Caco-2 (cell line): ENCODE measurements around the gene CLDN19. TPM values are rescaled to one million over a fixed set of nuclear protein-coding genes. Genes with fewer than 3 reads are reported as not detected.

Experiments used
- BruUV-seq: library from RNA; stranded (reverse); fragments of 400-500 nt; replicated peaks from 2 replicates; lab custom pipeline; 2021; lab: Mats Ljungman, UMichigan
- CTCF ChIA-PET: fragments of 300-600 bp; sonication (Branson Sonifier 250); formaldehyde crosslinking; loops from one replicate; lab custom pipeline; 2022; ENCODE audit warnings: antibody characterized with exemption; lab: Charles Lee
- POLR2A ChIA-PET: fragments of 300-600 bp; sonication (Branson Sonifier 250); formaldehyde crosslinking; loops from one replicate; lab custom pipeline; 2022; ENCODE audit warnings: antibody characterized with exemption; lab: Charles Lee
- DNase-seq, 2 experiments: peaks; one replicate each; pipeline versions ENCODE4 v3.0.0 to v3.0.0-alpha.2; 2020 to 2022
- H3K27me3 ChIP-seq: replicated peaks from 2 replicates; pipeline ENCODE4 v1.6.0; 2011; ENCODE audit warnings: low read length; ENCODE audit not compliant: control insufficient read depth, insufficient read depth
- H3K36me3 ChIP-seq: 2 replicates; pipeline ENCODE4 v1.5.1; 2011; ENCODE audit warnings: low read length; ENCODE audit not compliant: control insufficient read depth, insufficient read depth
- H3K4me1 ChIP-seq: fragments of 250-450 bp; sonication (Bioruptor Pico); 2 replicates; pipeline ENCODE4 v1.5.1; 2020; ENCODE audit warnings: mild to moderate bottlenecking
- H3K4me3 ChIP-seq: 2 replicates; pipeline ENCODE4 v1.5.1; 2011; ENCODE audit warnings: low read depth, mild to moderate bottlenecking, control low read depth, low read length
- H3K9me3 ChIP-seq: fragments of 250-450 bp; sonication (Bioruptor Pico); 2 replicates; pipeline ENCODE4 v1.5.1; 2020; ENCODE audit warnings: mild to moderate bottlenecking, moderate library complexity
- H3K27ac Mint-ChIP-seq: one replicate; pipeline ENCODE4 v1.8.0; 2022; ENCODE audit warnings: mixed read lengths; ENCODE audit not compliant: unreplicated experiment
- H3K27me3 Mint-ChIP-seq: one replicate; pipeline ENCODE4 v1.8.0; 2022; ENCODE audit warnings: mixed read lengths; ENCODE audit not compliant: insufficient read depth, unreplicated experiment
- H3K36me3 Mint-ChIP-seq: one replicate; pipeline ENCODE4 v1.8.0; 2022; ENCODE audit warnings: mild to moderate bottlenecking, mixed read lengths; ENCODE audit not compliant: insufficient read depth, unreplicated experiment
- H3K4me1 Mint-ChIP-seq: one replicate; pipeline ENCODE4 v1.8.0; 2022; ENCODE audit warnings: low read depth, mixed read lengths; ENCODE audit not compliant: unreplicated experiment
- H3K4me3 Mint-ChIP-seq: one replicate; pipeline ENCODE4 v1.8.0; 2022; ENCODE audit warnings: mild to moderate bottlenecking, moderate library complexity, mixed read lengths; ENCODE audit not compliant: unreplicated experiment
- H3K9me3 Mint-ChIP-seq: one replicate; pipeline ENCODE4 v1.8.0; 2022; ENCODE audit warnings: mixed read lengths; ENCODE audit not compliant: unreplicated experiment
- CTCF ChIP-seq, 2 experiments: fragments of 200-600 bp in 1 of 2; IDR thresholded peaks; 1 replicate in 1 of 2; 2 replicates in 1 of 2; pipeline versions ENCODE4 v1.5.1 to v1.8.0; 2011 to 2022; ENCODE audit warnings: antibody characterized with exemption in 1 of 2, control low read depth in 1 of 2, inconsistent platforms in 1 of 2, low read depth in 1 of 2, low read length in 1 of 2, mild to moderate bottlenecking in 1 of 2, moderate library complexity in 1 of 2; ENCODE audit not compliant: insufficient read depth in 1 of 2, severe bottlenecking in 1 of 2, unreplicated experiment in 1 of 2
- intact Hi-C: fragments of 100-400 bp; cut with micrococcal nuclease; formaldehyde crosslinking; loops from one replicate; pipeline ENCODE4 v1.10.0; 2022; ENCODE audit not compliant: unreplicated experiment
- total RNA-seq: library from RNA; stranded (reverse); gene quantifications from 2 replicates; pipeline ENCODE4 v1.2.3, GENCODE V29; 2022

Gene CLDN19
- total RNA-seq, 1 experiment from 2014 or later: 4.0 TPM

GRCh38 chr1:42738678-42739226 is 1.3 kb downstream of the CLDN19 start:
- H3K27me3 ChIP-seq: no peaks in the 10 kb centered on the region
- TF ChIP-seq CTCF (IDR thresholded peaks at IDR 0.05; ENCODE audit: insufficient read depth in 1 of 2, low read depth in 1 of 2, low read length in 1 of 2, severe bottlenecking in 1 of 2, unreplicated experiment in 1 of 2): no peak
- no TSS peak for BruUV-seq
- H3K9me3 ChIP-seq: no peaks in the 10 kb centered on the region
- H3K4me1 Mint-ChIP-seq: peaks cover 18% of the 10 kb centered on the region
- H3K36me3 ChIP-seq: no peaks in the 10 kb centered on the region
- no peak overlapping the region for H3K4me3 Mint-ChIP-seq
- H3K27me3 Mint-ChIP-seq: no peaks in the 10 kb centered on the region
- intact Hi-C loops: no loop called here
- H3K4me1 ChIP-seq: peaks cover 23% of the 10 kb centered on the region
- no peaks in the 10 kb centered on the region for H3K9me3 Mint-ChIP-seq
- CTCF ChIA-PET: no interaction called here
- H3K4me3 ChIP-seq: no peak overlapping the region; the same call in 1 of the 2 replicates
- no peak for DNase-seq
- no peaks in the 10 kb centered on the region for H3K36me3 Mint-ChIP-seq
- no peak overlapping the region for H3K27ac Mint-ChIP-seq
- POLR2A ChIA-PET: no interaction called here

- no peak overlapping the region for H3K4me3 ChIP-seq
- Mint-ChIP-seq H3K36me3 (no peaks in the 10 kb centered on the region), H3K27me3 (no peaks in the 10 kb centered on the region), H3K4me3 (no peak overlapping the region), H3K9me3 (no peaks in the 10 kb centered on the region), H3K4me1 (peaks cover 12% of the 10 kb centered on the region), H3K27ac (no peak overlapping the region)
- H3K9me3 ChIP-seq: no peaks in the 10 kb centered on the region
- TF ChIP-seq CTCF (IDR thresholded peaks at IDR 0.05; ENCODE audit: insufficient read depth in 1 of 2, low read depth in 1 of 2, low read length in 1 of 2, severe bottlenecking in 1 of 2, unreplicated experiment in 1 of 2): no peak
- H3K27me3 ChIP-seq: no peaks in the 10 kb centered on the region
- DNase-seq: no peak
- POLR2A ChIA-PET: no interaction called here
- H3K4me1 ChIP-seq: peaks cover 25% of the 10 kb centered on the region
- H3K36me3 ChIP-seq: no peaks in the 10 kb centered on the region
- intact Hi-C loops: no loop called here
- CTCF ChIA-PET: no interaction called here
- BruUV-seq: no TSS peak
Observed at GRCh38 chr1:42737986-42738677, 1.9 kb downstream of the CLDN19 start.

GRCh38 chr1:42737257-42737656 is 2.8 kb downstream of the CLDN19 start:
- no peaks in the 10 kb centered on the region for H3K9me3 Mint-ChIP-seq
- Histone ChIP-seq H3K4me1 (peaks cover 25% of the 10 kb centered on the region), H3K9me3 (no peaks in the 10 kb centered on the region), H3K36me3 (no peaks in the 10 kb centered on the region), H3K27me3 (no peaks in the 10 kb centered on the region), H3K4me3 (no peak overlapping the region)
- no peaks in the 10 kb centered on the region for H3K27me3 Mint-ChIP-seq
- no peak overlapping the region for H3K4me3 Mint-ChIP-seq
- intact Hi-C loops: no loop called here
- no peaks in the 10 kb centered on the region for H3K36me3 Mint-ChIP-seq
- BruUV-seq: no TSS peak
- peaks cover 12% of the 10 kb centered on the region for H3K4me1 Mint-ChIP-seq
- CTCF ChIA-PET: no interaction called here
- no peak overlapping the region for H3K27ac Mint-ChIP-seq
- no peak for DNase-seq
- POLR2A ChIA-PET: no interaction called here
- no peak for TF ChIP-seq CTCF (IDR thresholded peaks at IDR 0.05; ENCODE audit: insufficient read depth in 1 of 2, low read depth in 1 of 2, low read length in 1 of 2, severe bottlenecking in 1 of 2, unreplicated experiment in 1 of 2)
